Astrocyte of the spinal cord (primary cell): ENCODE data around the gene TADA2B.

ENCODE experiments used
- DNase-seq: peaks from one replicate; pipeline ENCODE4 v3.0.0; 2011; ENCODE audit warnings: low read depth, low spot score
- H3K4me3 ChIP-seq: 2 replicates; pipeline ENCODE4 v1.5.1; 2011; ENCODE audit warnings: low read depth, mild to moderate bottlenecking, low read length, moderate library complexity
- in situ Hi-C: cut with HindIII; loops from 2 replicates; pipeline ENCODE4 v1.10.0; 2017; ENCODE audit warnings: low sequenced_read_pairs
- TF ChIP-seq, protein P1 (sequence below): IDR thresholded peaks from 2 replicates; pipeline ENCODE4 v1.5.1; 2012; ENCODE audit warnings: low read depth, mild to moderate bottlenecking, low read length, inconsistent platforms

Gene TADA2B

GRCh38 chr4:7052313-7052712, 9.1 kb downstream of the TADA2B start:
- TF ChIP-seq, protein P1, sequence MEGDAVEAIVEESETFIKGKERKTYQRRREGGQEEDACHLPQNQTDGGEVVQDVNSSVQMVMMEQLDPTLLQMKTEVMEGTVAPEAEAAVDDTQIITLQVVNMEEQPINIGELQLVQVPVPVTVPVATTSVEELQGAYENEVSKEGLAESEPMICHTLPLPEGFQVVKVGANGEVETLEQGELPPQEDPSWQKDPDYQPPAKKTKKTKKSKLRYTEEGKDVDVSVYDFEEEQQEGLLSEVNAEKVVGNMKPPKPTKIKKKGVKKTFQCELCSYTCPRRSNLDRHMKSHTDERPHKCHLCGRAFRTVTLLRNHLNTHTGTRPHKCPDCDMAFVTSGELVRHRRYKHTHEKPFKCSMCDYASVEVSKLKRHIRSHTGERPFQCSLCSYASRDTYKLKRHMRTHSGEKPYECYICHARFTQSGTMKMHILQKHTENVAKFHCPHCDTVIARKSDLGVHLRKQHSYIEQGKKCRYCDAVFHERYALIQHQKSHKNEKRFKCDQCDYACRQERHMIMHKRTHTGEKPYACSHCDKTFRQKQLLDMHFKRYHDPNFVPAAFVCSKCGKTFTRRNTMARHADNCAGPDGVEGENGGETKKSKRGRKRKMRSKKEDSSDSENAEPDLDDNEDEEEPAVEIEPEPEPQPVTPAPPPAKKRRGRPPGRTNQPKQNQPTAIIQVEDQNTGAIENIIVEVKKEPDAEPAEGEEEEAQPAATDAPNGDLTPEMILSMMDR = no peak
- in situ Hi-C loops = no loop called here
- DNase-seq = no peak
- no peak overlapping the region for H3K4me3 ChIP-seq

- TF ChIP-seq, protein P1 = no peak
- H3K4me3 ChIP-seq = no peak overlapping the region
- DNase-seq = peak; percentile 33
- in situ Hi-C loops = no loop called here
Observed at GRCh38 chr4:7052923-7053715, 9.9 kb downstream of the TADA2B start.

GRCh38 chr4:7054106-7054880, 11.1 kb downstream of the TADA2B start:
- in situ Hi-C loops = no loop called here
- no peak for DNase-seq
- H3K4me3 ChIP-seq = no peak overlapping the region
- TF ChIP-seq, protein P1 = no peak

DNA sequence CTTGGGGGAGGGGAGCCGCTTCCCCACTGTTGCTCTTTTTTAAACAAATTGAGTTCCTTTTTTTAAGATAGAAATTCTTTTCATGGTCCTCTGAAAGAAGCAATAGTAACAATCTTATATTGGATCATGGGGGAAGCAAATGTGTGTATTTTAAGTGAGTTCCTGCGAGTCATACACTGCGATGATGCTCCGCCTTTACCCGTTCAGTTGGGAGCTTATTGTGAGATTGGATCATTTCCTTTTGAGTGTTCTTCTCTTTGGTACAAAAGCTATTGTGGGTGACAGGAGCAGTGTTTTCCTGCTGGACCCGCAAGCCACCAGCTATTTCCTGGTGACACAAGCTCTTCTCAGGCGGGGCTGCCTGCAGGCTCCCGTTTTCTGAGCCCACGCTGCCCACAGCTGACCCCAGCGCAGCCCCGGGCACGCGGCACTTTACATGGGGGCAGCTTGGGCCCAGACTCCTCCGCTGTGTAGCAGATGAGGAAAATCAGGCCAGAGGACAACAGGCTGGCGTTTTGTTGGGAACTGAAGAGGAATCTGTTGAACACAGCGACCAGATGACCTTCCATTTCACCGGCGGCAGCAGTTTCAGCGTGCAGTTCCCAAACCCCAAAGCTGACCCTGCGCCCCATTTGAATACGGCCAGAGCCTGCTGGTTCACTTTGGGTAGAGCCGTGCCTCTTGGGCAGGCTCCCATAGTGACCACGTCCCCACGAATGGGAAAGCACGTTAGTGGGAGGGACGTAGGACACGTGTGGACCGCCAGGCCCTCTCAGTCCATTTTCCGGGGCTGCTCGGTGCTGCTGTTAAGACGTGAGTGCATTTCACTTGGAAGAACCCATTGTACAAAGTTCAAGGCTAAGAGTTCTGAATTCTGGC, 12.2 kb downstream of the TADA2B start:
- no peak overlapping the region for H3K4me3 ChIP-seq
- DNase-seq = no peak
- TF ChIP-seq, protein P1 = no peak
- in situ Hi-C loops = no loop called here

GRCh38 chr4:7055990-7056325, 12.8 kb downstream of the TADA2B start:
- DNase-seq = no peak
- TF ChIP-seq, protein P1 = no peak
- in situ Hi-C loops = no loop called here
- no peak overlapping the region for H3K4me3 ChIP-seq

DNA sequence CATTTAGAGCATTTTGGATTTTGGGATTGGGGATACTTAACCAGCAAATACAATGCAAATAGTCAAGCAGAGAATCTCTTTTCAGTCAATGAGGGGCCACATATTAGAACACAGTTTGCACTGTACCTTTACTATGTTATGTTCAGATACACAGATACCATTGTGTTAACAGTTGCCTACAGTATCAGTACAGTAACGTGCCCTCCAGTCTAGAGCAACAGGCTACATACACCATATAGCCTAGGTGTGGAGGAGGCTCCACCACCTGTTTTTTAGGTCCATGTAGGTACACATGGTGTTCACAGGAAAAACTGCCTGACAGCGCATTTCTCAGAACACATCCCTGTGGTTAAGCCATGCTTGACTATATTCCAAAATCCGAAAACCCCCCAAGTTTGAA, 15.6 kb downstream of the TADA2B start:
- DNase-seq = no peak
- TF ChIP-seq, protein P1 = no peak
- in situ Hi-C loops = no loop called here
- H3K4me3 ChIP-seq = no peak overlapping the region
